GM13976 (cell line): Measurements from ENCODE around the gene ITPR2.

ENCODE experiments used
- DNase-seq: peaks from one replicate; pipeline ENCODE4 v3.0.0; 2012; ENCODE audit warnings: low spot score
- CTCF ChIP-seq: IDR thresholded peaks from 2 replicates; pipeline ENCODE4 v1.5.1; 2012; ENCODE audit warnings: borderline replicate concordance, mild to moderate bottlenecking; ENCODE audit not compliant: insufficient read depth; ENCODE audit errors: extremely low read depth, missing control alignments, control extremely low read depth
- in situ Hi-C: fragments of 300-500 bp; cut with MboI; formaldehyde crosslinking; loops from one replicate; pipeline ENCODE4 v1.12.0; 2022; ENCODE audit warnings: low sequenced_read_pairs, mixed read lengths, inconsistent platforms; ENCODE audit not compliant: unreplicated experiment

ITPR2 gene

GRCh38 chr12:26359576-26359975 lies 473.4 kb downstream of the ITPR2 start:
- no peak for TF ChIP-seq CTCF
- DNase-seq, result no peak
- in situ Hi-C loops, result no loop called here

GRCh38 chr12:26358651-26359050 lies 474.3 kb downstream of the ITPR2 start:
- in situ Hi-C loops, result no loop called here
- no peak for DNase-seq
- TF ChIP-seq CTCF, result no peak

- no peak for TF ChIP-seq CTCF
- DNase-seq, result no peak
- in situ Hi-C loops, result no loop called here
These were observed 485.7 kb downstream of the ITPR2 start for GRCh38 chr12:26347300-26347699.

DNA sequence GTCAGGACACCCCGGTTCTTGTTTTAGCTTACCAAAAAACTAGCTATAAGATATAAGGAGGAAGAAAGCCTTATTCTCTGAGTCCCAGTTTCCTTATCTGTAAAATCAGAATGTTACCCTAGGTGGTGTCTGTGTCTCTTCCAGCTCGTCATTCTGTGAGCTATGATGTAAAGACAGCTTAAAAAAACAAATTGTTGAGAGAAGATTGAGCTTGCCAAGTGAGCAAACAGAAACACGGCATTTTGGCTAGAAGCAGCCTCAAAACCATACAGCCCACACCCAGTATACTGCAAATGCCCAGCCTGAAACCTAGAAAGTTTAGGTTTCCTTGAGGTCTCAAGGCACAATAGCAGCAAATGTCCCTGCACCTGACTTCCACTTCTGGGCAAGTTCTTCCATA lies 486.3 kb downstream of the ITPR2 start:
- in situ Hi-C loops, result no loop called here
- DNase-seq, result no peak
- TF ChIP-seq CTCF, result no peak

DNA sequence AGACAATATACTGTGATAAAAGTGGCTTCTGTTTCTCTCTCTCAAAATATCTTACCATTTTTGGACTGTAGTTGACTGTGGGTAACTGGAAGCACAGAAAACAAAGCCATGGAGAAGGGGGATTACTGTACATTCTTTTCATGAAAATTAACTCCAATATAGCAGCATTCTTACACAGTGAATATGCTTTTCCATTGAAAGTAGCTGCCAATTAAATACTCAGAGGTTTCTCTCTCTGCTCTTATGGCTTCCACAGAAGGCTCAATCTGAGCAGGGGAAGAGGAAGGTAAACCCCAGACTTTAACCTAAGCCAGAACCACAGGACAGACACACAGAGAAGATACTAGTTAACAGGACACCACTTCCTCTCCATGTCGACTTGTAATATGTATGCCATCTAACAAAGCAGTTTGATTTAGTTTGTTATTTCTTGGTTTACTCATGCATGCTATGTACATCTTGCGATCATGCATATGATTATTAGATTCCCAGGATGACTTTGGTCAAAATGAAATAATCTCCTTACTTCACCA lies 487.5 kb downstream of the ITPR2 start:
- in situ Hi-C loops, result no loop called here
- no peak for DNase-seq
- TF ChIP-seq CTCF, result no peak

GRCh38 chr12:26341491-26341890 lies 491.5 kb downstream of the ITPR2 start:
- no peak for TF ChIP-seq CTCF
- in situ Hi-C loops, result no loop called here
- DNase-seq, result no peak

DNA sequence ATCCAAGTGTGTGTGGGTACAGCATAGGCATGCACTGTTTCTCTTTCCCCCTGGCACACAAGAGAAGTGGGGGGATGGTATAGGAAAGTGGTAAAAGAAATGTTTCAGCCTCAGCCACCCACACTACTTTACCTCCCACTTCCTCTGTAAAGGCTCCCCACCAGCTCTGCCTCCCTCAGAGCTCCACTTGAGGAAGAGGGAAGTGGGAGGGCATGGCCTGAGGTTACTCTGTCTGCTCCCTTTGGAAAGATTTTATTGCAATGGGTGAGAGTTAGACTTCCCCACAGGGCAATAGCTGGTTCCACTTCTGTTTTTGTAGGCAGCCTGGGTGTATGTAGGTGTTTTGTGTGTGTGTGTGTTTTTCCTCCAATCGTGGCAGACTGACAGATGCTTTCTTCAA lies 492.3 kb downstream of the ITPR2 start:
- in situ Hi-C loops, result no loop called here
- no peak for TF ChIP-seq CTCF
- DNase-seq, result peak; percentile 34
